ENCODE results near the gene PPP2R5A. TPM values are rescaled to one million over a fixed set of nuclear protein-coding genes. Genes with fewer than 3 reads are reported as not detected.

PPP2R5A gene
- total RNA-seq, 1 experiment from 2014 or later = 22.0 TPM

DNA sequence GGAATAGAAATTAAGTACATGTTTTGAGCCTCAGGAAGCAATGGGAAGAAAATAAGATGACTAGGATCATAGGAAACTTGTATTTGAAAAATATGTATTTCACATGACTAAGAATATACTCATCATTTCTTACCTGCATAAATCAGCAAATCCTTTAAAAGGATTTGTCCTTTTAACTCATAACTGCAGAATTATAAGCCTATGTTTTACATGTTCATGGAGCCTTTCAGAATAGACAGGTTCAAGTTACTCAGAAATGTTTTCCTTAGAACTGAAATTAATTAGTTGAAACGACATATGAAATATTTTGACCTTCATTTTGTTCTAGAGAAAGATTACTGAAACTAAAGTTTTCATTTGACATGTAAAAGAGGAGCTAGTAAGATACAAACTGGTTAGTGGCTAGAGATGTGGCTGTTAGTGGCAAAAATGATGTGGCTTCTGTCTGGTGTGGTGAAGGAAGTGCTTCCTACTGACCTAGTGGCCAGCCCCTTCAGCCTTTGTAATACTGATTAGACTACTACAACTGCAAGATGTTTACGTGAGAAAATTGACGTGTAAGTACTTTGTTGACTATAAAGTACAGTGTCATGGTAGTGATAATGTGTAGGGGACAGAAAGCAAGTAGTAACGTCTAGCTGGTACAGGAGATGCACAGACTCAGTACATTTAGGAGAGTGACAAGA, 74.7 kb downstream of the PPP2R5A start:
- no peak overlapping the region for H4K5ac ChIP-seq (ENCODE audit: insufficient read length, low read depth, low read length)
- H3K27me3 ChIP-seq (ENCODE audit: insufficient read depth, low read length) = no peaks in the 10 kb centered on the region
- H3K23ac ChIP-seq (ENCODE audit: insufficient read length, low read depth, low read length) = no peak overlapping the region
- no peak overlapping the region for H2BK5ac ChIP-seq (ENCODE audit: insufficient read length, low read length)
- H3K23me2 ChIP-seq (ENCODE audit: insufficient read length, low read depth, low read length, poor library complexity, severe bottlenecking) = no peaks in the 10 kb centered on the region
- H2BK12ac ChIP-seq (ENCODE audit: insufficient read length, low read depth, low read length) = no peak overlapping the region
- H3K18ac ChIP-seq (ENCODE audit: insufficient read length, low read depth, low read length) = no peak overlapping the region
- Mint-ChIP-seq H3K4me1 (no peaks in the 10 kb centered on the region), H3K36me3 (ENCODE audit: insufficient read depth in 1 of 3, low read depth in 3 of 3) (peaks cover 10 to 65% (median 47%) of the 10 kb centered on the region in 3 experiments; a peak in 6 of 7 replicates), H3K27me3 (ENCODE audit: low read depth) (no peaks in the 10 kb centered on the region), H3K4me3 (no peak overlapping the region), H3K27ac (peak overlapping the region in 1 of 3 experiments; percentile 3; a peak in 1 of 7 replicates), H3K9me3 (no peaks in the 10 kb centered on the region)
- no peak overlapping the region for H2BK120ac ChIP-seq (ENCODE audit: low read depth, low read length, poor library complexity, severe bottlenecking)
- H2BK20ac ChIP-seq (ENCODE audit: low read depth, low read length, poor library complexity, severe bottlenecking) = no peak overlapping the region
- no peaks in the 10 kb centered on the region for H3K79me1 ChIP-seq (ENCODE audit: insufficient read depth, low read depth, low read length, poor library complexity, severe bottlenecking)
- H3K4me1 ChIP-seq (ENCODE audit: insufficient read depth, low read length) = no peaks in the 10 kb centered on the region
- H3K27ac ChIP-seq (ENCODE audit: insufficient read length, low read depth, low read length) = no peak overlapping the region
- no CpG with 5 or more reads among the region's 4 CpGs for WGBS (ENCODE audit: extremely low coverage, insufficient read length, low lambda C conversion rate)
- H3K9me3 ChIP-seq (ENCODE audit: control insufficient read depth, low read depth, low read length) = no peaks in the 10 kb centered on the region
- TF ChIP-seq, protein P1, sequence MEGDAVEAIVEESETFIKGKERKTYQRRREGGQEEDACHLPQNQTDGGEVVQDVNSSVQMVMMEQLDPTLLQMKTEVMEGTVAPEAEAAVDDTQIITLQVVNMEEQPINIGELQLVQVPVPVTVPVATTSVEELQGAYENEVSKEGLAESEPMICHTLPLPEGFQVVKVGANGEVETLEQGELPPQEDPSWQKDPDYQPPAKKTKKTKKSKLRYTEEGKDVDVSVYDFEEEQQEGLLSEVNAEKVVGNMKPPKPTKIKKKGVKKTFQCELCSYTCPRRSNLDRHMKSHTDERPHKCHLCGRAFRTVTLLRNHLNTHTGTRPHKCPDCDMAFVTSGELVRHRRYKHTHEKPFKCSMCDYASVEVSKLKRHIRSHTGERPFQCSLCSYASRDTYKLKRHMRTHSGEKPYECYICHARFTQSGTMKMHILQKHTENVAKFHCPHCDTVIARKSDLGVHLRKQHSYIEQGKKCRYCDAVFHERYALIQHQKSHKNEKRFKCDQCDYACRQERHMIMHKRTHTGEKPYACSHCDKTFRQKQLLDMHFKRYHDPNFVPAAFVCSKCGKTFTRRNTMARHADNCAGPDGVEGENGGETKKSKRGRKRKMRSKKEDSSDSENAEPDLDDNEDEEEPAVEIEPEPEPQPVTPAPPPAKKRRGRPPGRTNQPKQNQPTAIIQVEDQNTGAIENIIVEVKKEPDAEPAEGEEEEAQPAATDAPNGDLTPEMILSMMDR (conservative IDR thresholded peaks at IDR 0.05) = no peak
- H2AK5ac ChIP-seq (ENCODE audit: insufficient read length, low read length) = no peak overlapping the region
- no peak overlapping the region for H3K4ac ChIP-seq (ENCODE audit: low read depth, low read length)
- H3K4me2 ChIP-seq (ENCODE audit: insufficient read depth, insufficient read length, low read length) = no peak overlapping the region
- H2BK15ac ChIP-seq (ENCODE audit: low read depth, low read length) = no peak overlapping the region
- H3K79me2 ChIP-seq (ENCODE audit: insufficient read depth, low read length) = no peaks in the 10 kb centered on the region
- no peak overlapping the region for H2AFZ ChIP-seq (ENCODE audit: low read length)
- H3K56ac ChIP-seq (ENCODE audit: insufficient read length, low read depth, low read length) = no peak overlapping the region
- no peak overlapping the region for H3K9ac ChIP-seq (ENCODE audit: extremely low read depth, insufficient read length, low read length)
- no peak overlapping the region for H4K8ac ChIP-seq (replicated peaks; ENCODE audit: insufficient read length, low read depth, low read length)
- no peak for DNase-seq
- H3K14ac ChIP-seq (ENCODE audit: insufficient read depth, low read length) = no peak overlapping the region
- no peak overlapping the region for H4K91ac ChIP-seq (ENCODE audit: insufficient read length, low read depth, low read length)
- H4K20me1 ChIP-seq (ENCODE audit: control insufficient read depth, insufficient read depth, insufficient read length) = no peaks in the 10 kb centered on the region
- H3T11ph ChIP-seq (ENCODE audit: low read length) = no peak overlapping the region
